ENCODE data around the gene TANK. TPM values are rescaled to one million over a fixed set of nuclear protein-coding genes. Genes with fewer than 3 reads are reported as not detected.
"Not testable (repeated sequence)": the region's sequence is repeated elsewhere in the genome, so short reads cannot be mapped to it uniquely, and the experiment has no call there.

TANK gene
- total and polyA plus RNA-seq, 5 donors = 24.1 to 40.9 (median 26.9) TPM

DNA sequence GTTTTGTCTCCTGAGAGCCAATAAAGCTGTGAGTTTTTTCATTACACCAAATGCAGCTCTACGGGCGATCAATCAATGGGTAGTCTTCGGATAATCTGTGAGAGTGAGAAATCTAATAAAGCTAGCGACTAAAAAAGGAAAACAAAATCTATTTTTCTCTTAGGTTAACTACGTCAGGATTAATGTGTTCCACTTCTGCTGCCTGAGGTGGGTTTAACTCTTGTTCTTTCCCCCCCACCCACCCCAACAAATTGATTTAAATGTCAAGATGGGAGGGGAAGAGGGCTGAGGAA lies 85.0 kb downstream of the TANK start:
- no peaks in the 10 kb centered on the region for H3K9me3 ChIP-seq (ENCODE audit: control insufficient read depth, low read length)
- H3K4me3 ChIP-seq (ENCODE audit: low read length) = no peak overlapping the region
- no peak for DNase-seq
- H3K27me3 ChIP-seq (ENCODE audit: control insufficient read depth, insufficient read depth) = peaks cover 3% of the 10 kb centered on the region
- no peaks in the 10 kb centered on the region for H3K4me1 ChIP-seq (ENCODE audit: control insufficient read depth, insufficient read depth, low read length)
- 80% methylated on average over 5 of the region's 5 CpGs for WGBS
- intact Hi-C loops (cut with DNase I) = no loop called here
- no peak for ATAC-seq
- no peak overlapping the region for H3K27ac ChIP-seq (ENCODE audit: low read length)

DNA sequence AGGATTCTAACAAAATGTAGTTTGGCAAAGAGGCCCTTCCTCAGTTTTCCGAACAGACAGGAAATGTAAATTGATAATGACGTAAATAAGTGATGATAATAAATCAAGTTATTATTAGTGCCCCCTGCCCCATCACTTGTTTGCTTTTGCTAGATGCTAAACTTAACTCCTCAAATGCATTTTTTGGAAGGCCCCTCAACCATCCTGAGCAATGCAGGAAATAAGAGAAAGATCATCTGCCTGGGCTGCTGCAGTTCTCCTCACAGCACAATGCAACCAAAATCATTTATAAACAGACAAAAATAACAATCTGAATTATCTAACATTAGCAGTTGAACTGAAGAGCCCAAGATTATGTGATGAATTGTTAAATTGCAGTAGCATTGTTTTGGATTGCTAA lies 85.4 kb downstream of the TANK start:
- Histone ChIP-seq H3K27me3 (ENCODE audit: control insufficient read depth, insufficient read depth) (peaks cover 3% of the 10 kb centered on the region), H3K9me3 (ENCODE audit: control insufficient read depth, low read length) (no peaks in the 10 kb centered on the region), H3K4me1 (ENCODE audit: control insufficient read depth, insufficient read depth, low read length) (no peaks in the 10 kb centered on the region), H3K27ac (ENCODE audit: low read length) (no peak overlapping the region), H3K4me3 (ENCODE audit: low read length) (no peak overlapping the region)
- no peak for ATAC-seq
- intact Hi-C loops (cut with DNase I) = no loop called here
- 63% methylated on average over 2 of the region's 2 CpGs for WGBS
- no peak for DNase-seq

DNA sequence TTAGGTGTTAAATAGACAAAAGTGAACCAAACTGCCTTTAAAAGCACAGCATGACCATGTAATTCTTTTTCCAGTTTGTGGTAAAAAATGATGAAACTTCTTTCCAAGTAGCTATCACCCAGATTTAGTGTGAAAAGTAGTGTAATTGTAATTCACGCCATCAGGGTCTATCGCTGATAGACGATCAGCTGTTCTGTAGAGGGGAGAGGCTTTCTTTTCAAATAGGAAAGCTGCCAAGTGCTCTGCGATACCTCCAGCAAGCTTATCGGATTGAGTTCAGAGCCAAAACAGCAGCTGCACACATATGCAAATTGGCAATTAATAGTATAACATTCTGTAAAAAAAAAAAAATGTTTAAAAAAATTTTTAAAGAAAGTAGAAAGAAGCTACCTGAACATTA lies 86.1 kb downstream of the TANK start:
- WGBS = 49% methylated on average over 5 of the region's 5 CpGs
- intact Hi-C loops (cut with DNase I) = no loop called here
- Histone ChIP-seq H3K27ac (ENCODE audit: low read length) (no peak overlapping the region), H3K4me1 (ENCODE audit: control insufficient read depth, insufficient read depth, low read length) (no peaks in the 10 kb centered on the region), H3K27me3 (ENCODE audit: control insufficient read depth, insufficient read depth) (peaks cover 3% of the 10 kb centered on the region), H3K4me3 (ENCODE audit: low read length) (no peak overlapping the region), H3K9me3 (ENCODE audit: control insufficient read depth, low read length) (no peaks in the 10 kb centered on the region)
- no peak for DNase-seq
- ATAC-seq = no peak

DNA sequence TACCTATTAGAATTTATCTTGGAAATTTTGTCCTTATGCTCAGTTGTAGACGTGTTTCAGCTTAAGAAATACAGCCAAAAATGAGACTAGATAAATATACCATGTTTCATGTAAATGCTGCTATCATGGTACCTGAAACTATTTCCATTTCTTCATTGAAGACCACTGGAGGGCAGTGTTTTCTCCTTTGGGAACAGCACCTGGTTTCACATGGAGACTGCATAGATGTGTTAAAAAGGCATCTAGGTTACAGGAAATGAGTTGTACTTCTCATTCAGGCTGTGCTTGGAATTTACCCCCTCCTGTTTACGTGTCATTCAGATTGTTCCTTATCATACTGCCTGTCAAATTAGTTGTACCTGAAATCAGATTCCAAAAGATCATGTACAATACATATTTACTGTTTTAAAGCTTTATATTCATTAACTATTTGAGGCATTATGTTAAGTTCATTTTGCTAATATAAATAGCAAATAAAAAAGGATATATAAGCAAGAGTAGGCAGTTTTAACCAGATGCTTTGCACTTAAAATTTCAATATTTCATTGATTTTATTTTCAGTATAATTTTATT lies 90.7 kb downstream of the TANK start:
- WGBS = 20% methylated on average over 2 of the region's 2 CpGs
- Histone ChIP-seq H3K4me1 (ENCODE audit: control insufficient read depth, insufficient read depth, low read length) (no peaks in the 10 kb centered on the region), H3K4me3 (ENCODE audit: low read length) (no peak overlapping the region), H3K9me3 (ENCODE audit: control insufficient read depth, low read length) (no peaks in the 10 kb centered on the region), H3K27me3 (ENCODE audit: control insufficient read depth, insufficient read depth) (peaks cover 3% of the 10 kb centered on the region), H3K27ac (ENCODE audit: low read length) (no peak overlapping the region)
- intact Hi-C loops (cut with DNase I) = no loop called here
- DNase-seq (no peak), ATAC-seq (no peak)

DNA sequence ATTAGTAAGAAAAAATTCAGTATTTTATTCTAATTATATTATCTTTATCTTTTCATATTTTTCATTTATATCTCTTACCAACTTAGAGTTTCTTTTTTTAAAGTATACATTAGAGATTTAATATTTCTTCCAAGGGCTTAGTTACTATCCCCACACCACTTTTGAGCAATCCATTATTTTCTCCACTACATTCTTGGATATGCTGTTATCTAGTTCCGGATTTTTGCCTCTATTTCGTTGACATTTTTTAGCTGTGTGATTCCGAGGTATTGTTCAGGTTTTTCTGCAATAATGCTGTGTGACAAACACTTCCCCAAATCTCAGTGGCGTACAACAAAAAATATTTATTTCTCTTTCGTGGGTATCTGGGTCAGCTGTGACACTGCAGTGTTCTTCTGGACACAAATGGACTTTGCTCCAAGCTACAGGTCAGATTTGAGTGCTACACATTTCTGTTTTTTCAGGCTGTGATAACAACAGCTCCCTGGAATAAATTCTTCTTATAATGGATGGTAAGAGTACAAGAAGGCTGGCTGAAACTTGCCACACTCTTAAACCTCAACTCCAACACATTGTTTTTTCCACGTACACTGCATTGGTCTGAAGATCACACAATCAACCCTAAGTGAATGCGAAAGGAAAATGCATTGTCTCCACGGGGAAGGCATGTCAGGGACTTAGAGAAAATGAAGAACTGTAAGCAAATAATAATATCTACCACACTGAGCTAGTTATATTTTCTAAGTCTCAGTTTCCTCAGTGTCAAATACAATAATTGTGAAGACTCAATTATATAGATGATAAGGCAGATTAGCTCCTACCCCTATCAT lies 97.1 kb downstream of the TANK start:
- intact Hi-C loops (cut with DNase I) = no loop called here
- 74% methylated on average over 8 of the region's 8 CpGs for WGBS
- no peak for ATAC-seq

DNA sequence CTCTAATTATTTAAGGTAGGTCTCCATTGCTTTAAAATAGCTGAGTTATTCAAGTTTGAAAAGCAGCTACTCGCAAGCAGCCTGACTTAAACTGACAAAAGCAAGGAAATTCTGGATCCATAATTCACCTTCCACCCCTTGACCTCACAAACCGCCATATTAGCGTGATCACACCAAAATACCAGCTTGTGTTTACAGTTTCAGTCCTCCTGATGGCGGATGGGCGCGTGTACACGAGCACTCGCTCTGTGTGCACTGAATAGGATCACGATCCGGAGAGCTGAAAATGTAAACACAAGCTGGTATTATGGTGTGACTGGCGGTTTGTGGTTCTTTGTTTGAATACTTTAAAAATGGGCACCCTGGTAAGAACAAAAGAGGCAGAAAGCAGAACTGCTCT lies 105.6 kb downstream of the TANK start:
- DNase-seq (no peak), ATAC-seq (no peak)
- Histone ChIP-seq H3K4me3 (ENCODE audit: low read length) (no peak overlapping the region), H3K4me1 (ENCODE audit: control insufficient read depth, insufficient read depth, low read length) (no peaks in the 10 kb centered on the region), H3K9me3 (ENCODE audit: control insufficient read depth, low read length) (no peaks in the 10 kb centered on the region), H3K27me3 (ENCODE audit: control insufficient read depth, insufficient read depth) (no peaks in the 10 kb centered on the region), H3K27ac (ENCODE audit: low read length) (no peak overlapping the region)
- intact Hi-C loops (cut with DNase I) = no loop called here
- WGBS = 93% methylated on average over 11 of the region's 11 CpGs

More for the DNA sequence above, 97.1 kb downstream of the TANK start:
- H3K27ac ChIP-seq (ENCODE audit: low read length) = no peak overlapping the region
- H3K4me3 ChIP-seq (ENCODE audit: low read length) = no peak overlapping the region
- no peaks in the 10 kb centered on the region for H3K27me3 ChIP-seq (ENCODE audit: control insufficient read depth, insufficient read depth)
- no peaks in the 10 kb centered on the region for H3K9me3 ChIP-seq (ENCODE audit: control insufficient read depth, low read length)
- H3K4me1 ChIP-seq (ENCODE audit: control insufficient read depth, insufficient read depth, low read length) = no peaks in the 10 kb centered on the region
- DNase-seq = no peak

DNA sequence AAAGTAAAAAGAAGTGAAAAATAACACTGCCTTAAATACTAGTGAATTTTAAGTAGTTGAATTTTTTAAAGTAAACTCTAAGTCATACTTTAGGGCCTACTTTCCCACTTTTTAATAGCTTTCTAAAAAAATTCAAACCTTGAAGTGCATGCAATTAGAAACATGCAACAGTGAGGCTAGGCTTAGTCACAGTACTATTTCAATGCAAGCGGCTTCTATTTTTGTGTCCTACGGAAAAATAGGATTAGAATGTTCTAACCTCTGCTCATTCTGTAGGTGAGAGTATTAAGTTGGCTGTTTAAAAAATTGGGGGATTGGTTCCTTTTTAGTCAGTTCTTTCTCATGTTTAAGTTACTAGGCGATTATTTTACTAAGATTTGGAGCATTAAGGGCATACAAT lies 108.9 kb downstream of the TANK start:
- no peak for DNase-seq
- no peaks in the 10 kb centered on the region for H3K27me3 ChIP-seq (ENCODE audit: control insufficient read depth, insufficient read depth)
- intact Hi-C loops (cut with DNase I) = no loop called here
- no peak overlapping the region for H3K27ac ChIP-seq (ENCODE audit: low read length)
- ATAC-seq = no peak
- no peaks in the 10 kb centered on the region for H3K9me3 ChIP-seq (ENCODE audit: control insufficient read depth, low read length)
- no peaks in the 10 kb centered on the region for H3K4me1 ChIP-seq (ENCODE audit: control insufficient read depth, insufficient read depth, low read length)
- H3K4me3 ChIP-seq (ENCODE audit: low read length) = no peak overlapping the region
- WGBS = 91% methylated on average over 3 of the region's 3 CpGs

DNA sequence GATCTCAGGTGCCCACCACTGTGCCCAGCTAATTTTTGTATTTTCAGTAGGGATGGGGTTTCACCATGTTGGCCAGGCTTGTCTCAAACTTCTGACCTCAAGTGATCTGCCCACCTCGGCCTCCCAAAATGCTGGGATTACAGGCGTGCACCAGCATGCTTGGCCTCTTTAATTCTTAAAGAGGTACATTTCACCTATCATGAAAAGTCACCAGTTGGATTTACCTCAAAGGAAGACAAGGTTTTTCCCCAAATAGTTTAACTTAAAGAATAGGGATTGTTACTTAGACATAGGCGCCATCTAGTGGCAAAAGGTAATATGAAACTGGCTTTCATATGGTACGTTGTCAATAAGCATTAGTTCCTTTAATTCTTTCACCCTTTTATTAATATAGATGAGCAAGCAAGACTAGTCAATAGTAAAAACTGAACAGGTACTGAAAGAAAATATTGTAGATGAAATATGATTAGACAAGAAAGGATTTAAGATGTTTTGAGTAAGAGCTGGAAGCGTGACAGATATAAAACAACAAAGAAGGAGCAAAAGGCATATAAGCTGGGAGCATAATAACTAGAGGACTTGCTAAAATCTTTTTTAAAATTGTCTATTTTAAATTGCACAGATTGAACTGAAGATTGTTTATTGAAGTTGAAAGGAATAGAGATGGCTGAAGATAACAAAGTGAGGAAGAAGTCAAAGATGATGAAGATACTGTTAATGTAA lies 113.0 kb downstream of the TANK start:
- Histone ChIP-seq H3K4me1 (ENCODE audit: control insufficient read depth, insufficient read depth, low read length) (no peaks in the 10 kb centered on the region), H3K9me3 (ENCODE audit: control insufficient read depth, low read length) (no peaks in the 10 kb centered on the region), H3K27me3 (ENCODE audit: control insufficient read depth, insufficient read depth) (no peaks in the 10 kb centered on the region), H3K4me3 (ENCODE audit: low read length) (no peak overlapping the region), H3K27ac (ENCODE audit: low read length) (no peak overlapping the region)
- intact Hi-C loops (cut with DNase I) = loop anchor here in 1 of 4 donors (5.0 kb wide), 1 partner anchor 41 kb away; no protein-coding TSS in a partner anchor
- DNase-seq = no peak
- 45% methylated on average over 5 of the region's 5 CpGs for WGBS
- no peak for ATAC-seq

DNA sequence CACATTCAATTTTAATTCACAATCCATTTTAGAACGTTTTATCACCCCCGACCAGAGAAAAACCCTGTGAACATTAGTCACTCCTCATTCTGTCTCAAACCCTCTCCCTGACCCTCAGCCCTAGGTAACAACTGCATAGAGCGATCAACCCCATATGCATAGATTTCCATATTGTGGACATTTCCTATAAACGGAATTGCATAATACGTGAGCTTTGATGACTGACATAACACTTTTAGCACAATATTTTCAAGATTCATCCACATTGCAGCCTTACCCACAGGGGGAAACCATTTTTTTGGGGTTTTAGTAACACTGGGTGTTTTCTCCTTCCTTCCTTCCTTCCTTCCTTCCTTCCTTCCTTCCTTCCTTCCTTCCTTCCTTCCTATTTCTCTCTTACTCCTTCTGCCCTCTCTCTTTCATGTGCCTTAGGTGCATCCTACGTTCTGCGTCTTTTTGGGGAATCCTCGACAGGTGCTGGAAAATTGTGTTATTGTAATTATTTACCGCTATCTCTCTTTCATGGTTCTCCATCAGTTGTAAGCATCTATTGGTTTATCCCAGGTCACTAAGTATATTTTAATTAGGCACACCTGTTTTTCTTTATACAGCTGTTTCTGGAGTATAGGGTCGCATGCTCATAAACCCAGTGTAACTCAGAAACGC lies 118.5 kb downstream of the TANK start:
- H3K27me3 ChIP-seq (ENCODE audit: control insufficient read depth, insufficient read depth); H3K9me3 ChIP-seq (ENCODE audit: control insufficient read depth, low read length); ATAC-seq; H3K4me1 ChIP-seq (ENCODE audit: control insufficient read depth, insufficient read depth, low read length); intact Hi-C loops (cut with DNase I); DNase-seq; H3K27ac ChIP-seq (ENCODE audit: low read length); H3K4me3 ChIP-seq (ENCODE audit: low read length): not testable (repeated sequence)
- WGBS = 60% methylated on average over 11 of the region's 11 CpGs

DNA sequence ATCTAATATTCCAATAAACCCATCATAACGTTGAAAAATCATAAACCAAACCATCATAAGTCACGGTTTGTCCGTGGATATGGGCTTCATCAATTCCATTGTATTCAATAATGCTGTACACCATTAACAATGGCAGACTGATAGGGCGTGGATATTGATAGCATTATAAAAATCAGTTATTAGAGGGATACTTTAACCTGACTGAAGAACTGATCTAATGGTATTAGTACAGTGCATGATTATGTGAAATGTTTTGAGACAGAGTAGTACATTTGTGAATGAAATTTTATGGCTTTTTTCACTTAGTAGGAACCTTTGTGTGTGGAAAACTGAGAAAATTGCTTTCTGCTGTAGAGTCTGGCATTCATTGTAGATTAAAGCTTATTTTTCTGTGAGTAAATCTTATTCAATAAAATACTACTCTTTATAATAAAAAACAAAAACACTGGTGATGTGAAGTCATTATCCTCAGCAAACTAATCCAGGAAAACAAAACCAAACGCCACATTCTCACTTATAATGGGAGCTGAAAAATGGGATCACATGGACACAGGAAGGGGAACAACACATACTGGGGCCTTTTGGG lies 119.1 kb downstream of the TANK start:
- DNase-seq; ATAC-seq; H3K27me3 ChIP-seq (ENCODE audit: control insufficient read depth, insufficient read depth); intact Hi-C loops (cut with DNase I); H3K27ac ChIP-seq (ENCODE audit: low read length); H3K4me3 ChIP-seq (ENCODE audit: low read length); H3K9me3 ChIP-seq (ENCODE audit: control insufficient read depth, low read length); H3K4me1 ChIP-seq (ENCODE audit: control insufficient read depth, insufficient read depth, low read length): not testable (repeated sequence)
- 78% methylated on average over 5 of the region's 5 CpGs for WGBS
